Stimulated activated naive CD8-positive, alpha-beta T cell treated with anti-CD3 and anti-CD28 coated beads, Interleukin-15, amount 100 ng/mL, for 72 hours (primary cell): ENCODE data around the gene HVCN1.
A peak's percentile ranks its signal among the peaks of the same experiment; 100 is the strongest.
"Not testable (repeated sequence)": the region's sequence is repeated elsewhere in the genome, so short reads cannot be mapped to it uniquely, and the experiment has no call there.

ENCODE experiments used
- ATAC-seq: fragments of 150-1000 bp; cut with Tn5 transposase; 2 replicates; pipeline ENCODE4 v1.10.0; 2021; ENCODE audit warnings: mild to moderate bottlenecking, moderate library complexity
- DNase-seq, 2 donors: peaks; one replicate each; pipeline ENCODE4 v3.0.0; 2021 to 2022
- H3K27ac Mint-ChIP-seq, 2 donors: one replicate each; pipeline ENCODE4 v1.8.0; 2022; ENCODE audit warnings: mild to moderate bottlenecking in 2 of 2, mixed read lengths in 2 of 2, moderate library complexity in 2 of 2
- H3K27me3 Mint-ChIP-seq: one replicate; pipeline ENCODE4 v1.8.0; 2022; ENCODE audit warnings: mixed read lengths
- H3K4me1 Mint-ChIP-seq: one replicate; pipeline ENCODE4 v1.8.0; 2022; ENCODE audit warnings: mild to moderate bottlenecking, mixed read lengths
- H3K4me3 Mint-ChIP-seq, 2 donors: one replicate each; pipeline ENCODE4 v1.8.0; 2022; ENCODE audit warnings: mild to moderate bottlenecking in 2 of 2, mixed read lengths in 2 of 2, moderate library complexity in 1 of 2
- H3K9me3 Mint-ChIP-seq, 2 donors: one replicate each; pipeline ENCODE4 v1.8.0; 2022; ENCODE audit warnings: mixed read lengths in 2 of 2

The HVCN1 gene

GRCh38 chr12:110661337-110661972 is 27.5 kb downstream of the HVCN1 start:
- Mint-ChIP-seq H3K27ac (peak overlapping the region; percentile 89 to 99), H3K27me3 (no peaks in the 10 kb centered on the region), H3K9me3 (peaks cover 7 to 15% of the 10 kb centered on the region in 2 donors), H3K4me1 (peaks cover 61% of the 10 kb centered on the region), H3K4me3 (peak overlapping the region; percentile 86 to 99)
- peak; percentile 97 for ATAC-seq
- peak; percentile 68 to 91 for DNase-seq

DNA sequence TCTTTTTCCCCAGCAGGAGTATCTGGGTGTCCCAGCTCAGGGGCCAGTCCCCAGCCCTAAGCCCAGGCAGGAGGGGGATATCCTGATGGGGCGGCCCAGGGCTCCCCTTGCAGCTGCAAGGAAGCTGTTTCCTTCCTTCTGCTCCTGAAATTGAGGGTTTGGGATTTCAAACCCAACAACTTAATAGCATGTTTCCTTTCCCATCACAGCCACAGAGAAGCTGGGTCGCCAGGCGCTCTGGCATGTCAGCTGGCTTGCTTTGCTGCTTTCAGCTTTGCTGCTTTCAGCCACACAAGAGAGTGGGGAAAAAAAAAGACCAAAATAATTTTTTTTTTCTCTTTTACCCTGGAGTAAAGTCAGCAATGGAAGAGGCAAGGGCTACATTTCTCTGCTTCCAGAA is 30.0 kb downstream of the HVCN1 start:
- Mint-ChIP-seq H3K27me3 (no peaks in the 10 kb centered on the region), H3K4me1 (peaks cover 76% of the 10 kb centered on the region)
- no peak for ATAC-seq

DNA sequence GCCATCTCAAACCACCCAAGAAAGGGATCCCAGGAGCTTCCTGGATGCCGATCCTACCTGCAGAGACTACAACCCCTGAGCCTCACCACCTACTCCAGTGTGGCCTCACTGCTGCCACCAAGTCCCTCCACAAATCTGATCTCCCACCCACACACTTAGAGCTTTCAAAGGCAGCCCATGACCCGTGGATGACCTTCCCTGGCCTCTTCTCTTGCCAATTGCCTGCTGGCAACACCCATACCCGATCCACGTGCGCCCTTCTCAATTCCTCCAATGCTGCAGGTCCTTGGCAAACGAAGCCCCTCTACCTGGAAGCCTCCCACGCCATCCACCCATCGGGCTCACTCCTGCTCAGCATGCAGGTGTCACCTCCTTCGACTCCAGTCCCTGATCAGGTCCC is 30.7 kb downstream of the HVCN1 start:
- H3K27me3 Mint-ChIP-seq, result no peaks in the 10 kb centered on the region
- ATAC-seq, result no peak
- peak overlapping the region; percentile 86 to 99 for H3K4me3 Mint-ChIP-seq
- peak overlapping the region in 1 of 2 donors; percentile 2 for H3K27ac Mint-ChIP-seq
- DNase-seq, result no peak
- peaks cover 76% of the 10 kb centered on the region for H3K4me1 Mint-ChIP-seq
- H3K9me3 Mint-ChIP-seq, result no peaks in the 10 kb centered on the region

More for the DNA sequence above, 30.0 kb downstream of the HVCN1 start:
- Mint-ChIP-seq H3K9me3 (no peaks in the 10 kb centered on the region), H3K4me3 (peak overlapping the region; percentile 86 to 99), H3K27ac (peak overlapping the region; percentile 33 to 36)
- DNase-seq, result no peak

DNA sequence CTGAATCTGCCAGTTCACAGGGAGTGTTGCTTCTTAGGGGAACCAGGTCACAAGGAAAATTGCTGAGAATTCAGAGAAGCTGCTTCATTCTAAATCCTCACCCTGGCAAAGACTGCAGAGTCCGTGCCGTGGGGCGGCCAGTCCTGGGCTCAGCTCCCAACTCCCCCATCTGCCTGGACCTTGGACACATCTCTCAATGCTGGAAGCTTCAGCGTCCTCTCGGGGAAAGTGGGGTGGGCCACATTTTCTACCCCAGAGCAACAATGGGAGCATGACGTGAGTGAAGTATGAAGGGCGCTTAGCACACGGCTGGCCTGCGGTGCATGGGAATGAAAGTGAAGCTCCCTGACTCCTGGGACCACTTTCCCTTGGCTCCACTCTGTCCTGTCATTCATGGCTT is 31.2 kb downstream of the HVCN1 start:
- DNase-seq, result no peak
- H3K27ac Mint-ChIP-seq, result peak overlapping the region in 1 of 2 donors; percentile 88
- ATAC-seq, result no peak
- peaks cover 72% of the 10 kb centered on the region for H3K4me1 Mint-ChIP-seq
- H3K27me3 Mint-ChIP-seq, result no peaks in the 10 kb centered on the region
- no peaks in the 10 kb centered on the region for H3K9me3 Mint-ChIP-seq
- H3K4me3 Mint-ChIP-seq, result peak overlapping the region in 1 of 2 donors; percentile 99

DNA sequence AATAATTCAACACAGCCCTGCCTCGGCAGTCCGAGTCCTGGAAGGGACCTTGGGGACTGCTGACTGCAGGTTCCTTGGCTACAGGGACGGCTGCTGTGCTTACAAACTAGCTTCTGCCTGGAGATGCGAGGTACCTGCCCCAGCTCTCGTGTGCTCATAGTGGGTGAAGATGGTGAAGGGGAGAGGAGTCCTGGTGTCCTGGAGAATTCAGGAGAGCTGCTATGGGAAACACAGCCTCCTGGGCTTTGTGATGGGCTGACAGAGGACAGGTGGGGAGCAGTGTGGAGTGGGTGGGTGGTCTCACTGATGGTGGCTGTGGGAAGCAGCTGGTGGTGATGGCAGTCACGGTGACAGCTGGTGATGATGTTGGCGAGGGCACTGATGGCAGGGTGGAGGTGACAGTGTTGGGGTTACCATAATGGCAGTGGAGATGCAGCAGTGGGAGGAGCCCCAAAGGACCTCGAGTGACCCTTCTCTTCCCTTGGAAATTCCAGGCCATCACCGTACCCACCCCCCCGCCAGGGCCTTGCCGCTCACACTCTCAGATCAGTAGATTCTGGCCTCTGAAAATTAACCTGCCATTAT is 32.8 kb downstream of the HVCN1 start:
- no peaks in the 10 kb centered on the region for H3K9me3 Mint-ChIP-seq
- peaks cover 63% of the 10 kb centered on the region for H3K4me1 Mint-ChIP-seq
- H3K27me3 Mint-ChIP-seq, result no peaks in the 10 kb centered on the region
- DNase-seq (no peak), ATAC-seq (no peak)
- H3K4me3 Mint-ChIP-seq, result no peak overlapping the region
- peak overlapping the region in 1 of 2 donors; percentile 4 for H3K27ac Mint-ChIP-seq

GRCh38 chr12:110654238-110654637 is 34.7 kb downstream of the HVCN1 start:
- ATAC-seq, H3K27me3 Mint-ChIP-seq, H3K9me3 Mint-ChIP-seq, H3K27ac Mint-ChIP-seq, H3K4me3 Mint-ChIP-seq, DNase-seq: not testable (repeated sequence)
- peaks cover 51% of the 10 kb centered on the region for H3K4me1 Mint-ChIP-seq

- Mint-ChIP-seq H3K9me3 (no peaks in the 10 kb centered on the region), H3K4me1 (peaks cover 49% of the 10 kb centered on the region), H3K27ac (no peak overlapping the region), H3K27me3 (no peaks in the 10 kb centered on the region), H3K4me3 (no peak overlapping the region)
- ATAC-seq (no peak), DNase-seq (no peak)
These were observed 39.5 kb downstream of the HVCN1 start for GRCh38 chr12:110649341-110649847.

GRCh38 chr12:110647631-110648040 is 41.3 kb downstream of the HVCN1 start:
- DNase-seq, result peak in 1 of 2 donors; percentile 21
- H3K4me3 Mint-ChIP-seq, result peak overlapping the region; percentile 51 to 56
- H3K9me3 Mint-ChIP-seq, result no peaks in the 10 kb centered on the region
- peaks cover 64% of the 10 kb centered on the region for H3K4me1 Mint-ChIP-seq
- H3K27me3 Mint-ChIP-seq, result no peaks in the 10 kb centered on the region
- H3K27ac Mint-ChIP-seq, result peak overlapping the region; percentile 19 to 75
- peak; percentile 93 for ATAC-seq

DNA sequence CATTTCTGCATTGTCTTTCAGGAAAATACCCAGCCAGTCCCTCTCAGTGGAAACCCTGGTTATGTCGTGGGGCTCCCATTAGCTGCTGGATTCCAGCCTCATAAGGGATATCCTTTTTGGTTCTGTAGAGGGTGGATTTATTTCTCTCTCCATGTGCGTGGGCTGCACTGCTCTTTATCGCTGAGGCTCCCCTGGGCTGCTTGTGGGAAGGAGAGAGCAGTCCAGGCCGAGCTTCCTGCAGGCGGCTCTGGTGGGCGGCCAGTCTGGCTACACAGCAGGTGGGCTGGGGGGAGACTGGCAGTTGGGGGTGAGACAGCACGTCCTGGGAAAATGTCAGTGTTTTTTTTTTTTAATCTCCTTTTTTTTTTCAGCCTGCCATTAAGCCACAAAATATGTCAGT is 47.4 kb downstream of the HVCN1 start:
- no peaks in the 10 kb centered on the region for H3K27me3 Mint-ChIP-seq
- DNase-seq (no peak), ATAC-seq (no peak)
- no peak overlapping the region for H3K4me3 Mint-ChIP-seq
- H3K9me3 Mint-ChIP-seq, result no peaks in the 10 kb centered on the region
- no peak overlapping the region for H3K27ac Mint-ChIP-seq
- H3K4me1 Mint-ChIP-seq, result peaks cover 70% of the 10 kb centered on the region

GRCh38 chr12:110640275-110641025 is 48.5 kb downstream of the HVCN1 start:
- H3K27me3 Mint-ChIP-seq, result no peaks in the 10 kb centered on the region
- no peak overlapping the region for H3K4me3 Mint-ChIP-seq
- DNase-seq, result no peak
- no peak for ATAC-seq
- no peaks in the 10 kb centered on the region for H3K9me3 Mint-ChIP-seq
- H3K4me1 Mint-ChIP-seq, result peaks cover 75% of the 10 kb centered on the region
- H3K27ac Mint-ChIP-seq, result no peak overlapping the region

GRCh38 chr12:110639336-110640141 is 49.4 kb downstream of the HVCN1 start:
- H3K27ac Mint-ChIP-seq, result peak overlapping the region in 1 of 2 donors; percentile 10
- H3K4me3 Mint-ChIP-seq, result no peak overlapping the region
- H3K9me3 Mint-ChIP-seq, result no peaks in the 10 kb centered on the region
- peaks cover 76% of the 10 kb centered on the region for H3K4me1 Mint-ChIP-seq
- no peak for DNase-seq
- no peaks in the 10 kb centered on the region for H3K27me3 Mint-ChIP-seq
- no peak for ATAC-seq

DNA sequence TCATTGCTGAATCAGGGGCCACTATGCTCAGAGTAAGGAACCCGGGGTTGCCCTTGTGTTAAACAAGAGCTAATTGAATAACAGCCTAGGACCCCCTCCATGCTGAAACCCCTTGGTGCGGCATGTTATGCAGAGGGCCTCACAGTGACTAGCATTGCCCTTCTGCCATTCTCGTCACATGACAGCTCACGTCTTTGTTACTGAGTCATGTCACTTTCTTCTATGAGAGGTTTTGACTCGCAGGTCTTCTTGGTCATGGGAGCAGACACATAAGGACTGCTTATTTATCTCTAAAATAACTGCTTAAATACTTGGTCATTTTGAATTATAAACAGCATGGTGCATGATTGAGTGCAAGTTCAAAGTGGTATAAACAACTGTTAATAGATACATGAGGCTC is 50.1 kb downstream of the HVCN1 start:
- Mint-ChIP-seq H3K4me1 (peaks cover 71% of the 10 kb centered on the region), H3K27me3 (no peaks in the 10 kb centered on the region), H3K9me3 (no peaks in the 10 kb centered on the region), H3K27ac (no peak overlapping the region), H3K4me3 (no peak overlapping the region)
- DNase-seq (no peak), ATAC-seq (no peak)

GRCh38 chr12:110637869-110638441 is 51.0 kb downstream of the HVCN1 start:
- DNase-seq (no peak), ATAC-seq (peak; percentile 52)
- peaks cover 70% of the 10 kb centered on the region for H3K4me1 Mint-ChIP-seq
- no peaks in the 10 kb centered on the region for H3K27me3 Mint-ChIP-seq
- no peaks in the 10 kb centered on the region for H3K9me3 Mint-ChIP-seq
- no peak overlapping the region for H3K4me3 Mint-ChIP-seq
- peak overlapping the region in 1 of 2 donors; percentile 27 for H3K27ac Mint-ChIP-seq

GRCh38 chr12:110636516-110636915 is 52.4 kb downstream of the HVCN1 start:
- no peak for ATAC-seq
- H3K4me1 Mint-ChIP-seq, result peaks cover 60% of the 10 kb centered on the region
- no peaks in the 10 kb centered on the region for H3K27me3 Mint-ChIP-seq
- H3K27ac Mint-ChIP-seq, result no peak overlapping the region
- DNase-seq, result no peak
- no peak overlapping the region for H3K4me3 Mint-ChIP-seq
- H3K9me3 Mint-ChIP-seq, result no peaks in the 10 kb centered on the region

DNA sequence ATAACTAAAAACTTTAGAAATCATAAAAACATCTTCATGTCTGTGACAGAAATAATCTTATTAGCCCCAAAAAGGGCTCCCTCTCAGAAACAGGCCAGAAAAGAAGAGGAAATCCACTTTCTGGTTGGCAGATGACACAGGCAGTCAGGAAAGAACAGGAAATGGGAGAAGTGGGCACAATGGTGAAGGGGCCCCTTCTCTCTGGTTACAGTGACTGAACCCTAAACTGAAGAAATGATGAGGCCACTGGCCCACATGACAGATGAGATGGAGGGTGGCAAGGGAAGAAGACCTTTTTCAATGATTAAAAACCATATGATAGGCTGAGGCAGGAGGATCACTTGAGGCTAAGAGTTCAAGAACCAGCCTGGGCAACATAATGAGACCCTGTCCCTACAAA is 53.9 kb downstream of the HVCN1 start:
- Mint-ChIP-seq H3K27me3 (no peaks in the 10 kb centered on the region), H3K27ac (peak overlapping the region in 1 of 2 donors; percentile 83), H3K4me3 (peak overlapping the region in 1 of 2 donors; percentile 39), H3K4me1 (peaks cover 58% of the 10 kb centered on the region), H3K9me3 (no peaks in the 10 kb centered on the region)
- DNase-seq, result no peak
- peak; percentile 71 for ATAC-seq
